H1 (cell line): Measurements from ENCODE around the gene ZNF316. TPM values are rescaled to one million over a fixed set of nuclear protein-coding genes. Genes with fewer than 3 reads are reported as not detected.

ENCODE experiments used
- EGR1 ChIP-seq: IDR thresholded peaks from 2 replicates; pipeline ENCODE4 v1.6.1; 2011; ENCODE audit warnings: low read depth, low read length, borderline replicate concordance
- EZH2 ChIP-seq: fragments of 200-600 bp; sonication (generic); IDR thresholded peaks from 2 replicates; pipeline ENCODE4 v1.7.1; 2012; ENCODE audit warnings: low read depth, mild to moderate bottlenecking, moderate library complexity, low read length, inconsistent platforms; ENCODE audit not compliant: severe bottlenecking
- HDAC2 ChIP-seq, 2 experiments: fragments of 300-600 bp in 1 of 2; sonication (generic) in 1 of 2; IDR thresholded peaks; 2 replicates each; pipeline ENCODE4 v1.6.1; 2011 to 2012; ENCODE audit warnings: low read depth in 2 of 2, low read length in 2 of 2, mild to moderate bottlenecking in 2 of 2, moderate library complexity in 2 of 2, borderline replicate concordance in 1 of 2, inconsistent platforms in 1 of 2
- HDAC6 ChIP-seq: IDR thresholded peaks from one replicate; pipeline ENCODE4 v1.7.1; 2012; ENCODE audit warnings: low read depth, mild to moderate bottlenecking, inconsistent platforms, low read length, moderate library complexity
- KDM4A ChIP-seq: IDR thresholded peaks from one replicate; pipeline ENCODE4 v1.7.1; 2012; ENCODE audit warnings: low read depth, mild to moderate bottlenecking, moderate library complexity, low read length, inconsistent platforms; ENCODE audit not compliant: severe bottlenecking
- RBBP5 ChIP-seq: IDR thresholded peaks from 2 replicates; pipeline ENCODE4 v1.7.1; 2012; ENCODE audit warnings: low read depth, mild to moderate bottlenecking, inconsistent platforms, low read length, moderate library complexity, borderline replicate concordance
- RNF2 ChIP-seq: fragments of 200-900, 300-1000 bp; sonication (generic); IDR thresholded peaks from 2 replicates; pipeline ENCODE4 v1.7.1; 2016; ENCODE audit warnings: borderline replicate concordance, low read depth, mild to moderate bottlenecking, antibody characterized with exemption, low read length; ENCODE audit not compliant: poor library complexity, severe bottlenecking; ENCODE audit errors: missing control alignments
- polyA plus RNA-seq, 7 experiments: library from polyadenylated mRNA; depleted of rRNA in 3 of 7; stranded (reverse) in 5 of 7; unstranded in 2 of 7; fragments of >200 nt in 5 of 7; fragments of 200-250 nt in 2 of 7; gene quantifications; 1 replicate in 5 of 7; 2 replicates in 1 of 7; 4 replicates in 1 of 7; pipeline versions ENCODE4 v1.2.1 to v1.2.3, GENCODE V29; 2011 to 2013; ENCODE audit warnings: missing spikeins in 2 of 7, mixed read lengths in 2 of 7
- total RNA-seq: library from RNA; stranded (reverse); fragmentation: NEBNext Ultra II Directional; extraction: Animal tissue kit (Norgen Biotek cat#: 25700); gene quantifications from 2 replicates; pipeline ENCODE4 v1.2.1, GENCODE V29; 2021
- TF ChIP-seq, protein P1 (sequence below): IDR thresholded peaks from 2 replicates; pipeline ENCODE4 v1.6.1; 2011; ENCODE audit warnings: low read depth, mild to moderate bottlenecking, low read length; ENCODE audit not compliant: insufficient read depth

Gene ZNF316
- total and polyA plus RNA-seq, 2 of the 8 experiments (the other 6 are each of a cell fraction or from before 2014, with no cell fraction given): 3.6 to 13.7 TPM

GRCh38 chr7:6614953-6615722 is 22.0 kb upstream of the ZNF316 start, which contains the start of gene ZNF853 (continued):
- TF ChIP-seq RBBP5: no peak
- TF ChIP-seq HDAC6: no peak
- TF ChIP-seq KDM4A: peak; percentile 57
- TF ChIP-seq EGR1: no peak
- TF ChIP-seq RNF2: no peak
- no peak; a peak in 2 of 4 replicates for TF ChIP-seq HDAC2 (IDR thresholded peaks at IDR 0.05; ENCODE audit: borderline replicate concordance in 1 of 2, low read depth in 2 of 2, low read length in 2 of 2)
- TF ChIP-seq EZH2: no peak
- TF ChIP-seq, protein P1, sequence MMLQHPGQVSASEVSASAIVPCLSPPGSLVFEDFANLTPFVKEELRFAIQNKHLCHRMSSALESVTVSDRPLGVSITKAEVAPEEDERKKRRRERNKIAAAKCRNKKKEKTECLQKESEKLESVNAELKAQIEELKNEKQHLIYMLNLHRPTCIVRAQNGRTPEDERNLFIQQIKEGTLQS: no peak
